ENCODE data around the gene ZNF687.

The ZNF687 gene

GRCh38 chr1:151311011-151311410 lies 28.9 kb downstream of the ZNF687 start:
- DNase-seq (ENCODE audit: extremely low spot score), result no peak
- ChIA-PET POLR2A (interaction anchor here (0.9 to 10.0 kb wide), 7 partner anchors 10 to 56 kb away, joined by 3 to 89 read pairs (median 5); partner anchors contain the start of genes PI4KB, PSMD4 and ZNF687), CTCF (interaction anchor here (2.7 to 3.2 kb wide), 2 partner anchors 10 to 29 kb away, joined by 17 to 27 read pairs; no protein-coding TSS in a partner anchor)
- no peak for TF ChIP-seq PKNOX1 (IDR thresholded peaks at IDR 0.05)
- no peak for TF ChIP-seq SP1 (IDR thresholded peaks at IDR 0.05)
- TF ChIP-seq SUZ12 (IDR thresholded peaks at IDR 0.05), result no peak

- POLR2A ChIA-PET, result interaction anchor here (0.8 to 10.0 kb wide), 8 partner anchors 10 to 122 kb away, joined by 3 to 89 read pairs (median 4); partner anchors contain the start of genes PI4KB, PSMD4, VPS72 and ZNF687
- DNase-seq (ENCODE audit: extremely low spot score), result peak; percentile 48
- CTCF ChIA-PET, result interaction anchor here (0.6 to 3.2 kb wide), 5 partner anchors 10 to 976 kb away, joined by 3 to 27 read pairs (median 3); partner anchors contain the start of gene PI4KB
- TF ChIP-seq CTBP1 (IDR thresholded peaks at IDR 0.05; ENCODE audit: borderline replicate concordance) (no peak), PKNOX1 (IDR thresholded peaks at IDR 0.05) (peak; percentile 33; the same call in 1 of the 2 replicates), L3MBTL2 (conservative IDR thresholded peaks at IDR 0.05) (no peak)
Observed at GRCh38 chr1:151311589-151312331, 29.7 kb downstream of the ZNF687 start.

DNA sequence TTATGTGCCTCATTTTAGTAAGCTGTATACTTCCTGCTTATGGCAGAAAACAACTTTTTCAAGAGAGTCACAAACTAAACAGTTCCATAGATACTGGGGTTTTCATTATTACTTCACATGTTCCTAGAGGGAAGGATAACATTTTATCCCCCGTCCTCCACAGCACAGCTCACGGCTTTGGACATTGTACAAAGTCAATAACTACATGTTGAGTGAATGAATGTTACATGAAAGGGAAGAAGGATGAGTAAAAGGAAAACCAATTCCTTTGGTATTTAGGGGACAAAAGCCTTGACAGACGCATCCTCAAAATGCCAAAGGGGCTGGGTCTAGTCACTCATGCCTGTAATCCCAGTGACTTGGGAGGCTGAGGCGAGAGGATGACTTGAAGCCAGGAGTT lies 30.3 kb downstream of the ZNF687 start:
- no peak for TF ChIP-seq SUZ12 (IDR thresholded peaks at IDR 0.05)
- no peak for TF ChIP-seq NFRKB (IDR thresholded peaks at IDR 0.05)
- no peak for TF ChIP-seq BHLHE40 (IDR thresholded peaks at IDR 0.05; ENCODE audit: borderline replicate concordance)
- TF ChIP-seq HDGF (IDR thresholded peaks at IDR 0.05; ENCODE audit: borderline replicate concordance), result no peak
- TF ChIP-seq PKNOX1 (IDR thresholded peaks at IDR 0.05), result no peak
- no peak for TF ChIP-seq FOXM1 (IDR thresholded peaks at IDR 0.05; ENCODE audit: borderline replicate concordance)
- no peak for TF ChIP-seq CTBP1 (IDR thresholded peaks at IDR 0.05; ENCODE audit: borderline replicate concordance)
- TF ChIP-seq TARDBP (IDR thresholded peaks at IDR 0.05), result no peak
- TF ChIP-seq L3MBTL2 (conservative IDR thresholded peaks at IDR 0.05), result no peak
- TF ChIP-seq FOXK2 (IDR thresholded peaks at IDR 0.05), result no peak
- TF ChIP-seq ZNF384 (IDR thresholded peaks at IDR 0.05), result no peak
- TF ChIP-seq LEF1 (IDR thresholded peaks at IDR 0.05; ENCODE audit: borderline replicate concordance), result no peak
- no peak for TF ChIP-seq SP1 (IDR thresholded peaks at IDR 0.05)
- TF ChIP-seq ELF4 (IDR thresholded peaks at IDR 0.05), result no peak
- TF ChIP-seq FOXA1 (IDR thresholded peaks at IDR 0.05), result no peak
- no peak for DNase-seq (ENCODE audit: extremely low spot score)
- ChIA-PET POLR2A (interaction anchor here (1.0 to 10.0 kb wide), 5 partner anchors 12 to 87 kb away, joined by 3 to 89 read pairs (median 5); partner anchors contain the start of genes PI4KB, PSMB4 and ZNF687), CTCF (interaction anchor here (0.9 to 3.2 kb wide), 3 partner anchors 11 to 281 kb away, joined by 3 to 27 read pairs (median 3); no protein-coding TSS in a partner anchor)

DNA sequence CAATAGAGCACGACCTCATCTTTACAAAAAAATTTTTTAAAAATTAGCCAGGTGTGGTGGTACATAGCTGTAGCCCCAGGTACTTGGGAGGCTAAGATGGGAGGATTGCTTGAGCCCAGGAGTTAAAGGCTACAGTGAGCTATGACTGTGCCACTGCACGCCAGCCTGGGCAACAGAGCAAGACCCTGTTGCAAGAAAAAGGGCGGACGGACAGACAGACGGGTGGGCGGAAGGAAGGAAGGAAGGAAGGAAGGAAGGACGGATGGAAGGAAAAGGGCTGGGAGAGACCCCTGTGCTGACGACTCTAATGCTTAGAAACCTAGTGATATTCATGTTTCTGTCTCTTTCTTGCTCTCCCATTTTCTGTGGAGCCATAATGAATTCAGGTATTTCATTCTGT lies 30.7 kb downstream of the ZNF687 start:
- no peak for DNase-seq (ENCODE audit: extremely low spot score)
- ChIA-PET POLR2A (interaction anchor here (1.0 to 10.0 kb wide), 5 partner anchors 12 to 87 kb away, joined by 3 to 89 read pairs (median 5); partner anchors contain the start of genes PI4KB, PSMB4 and ZNF687), CTCF (interaction anchor here (0.9 to 1.9 kb wide), 3 partner anchors 12 to 101 kb away, joined by 3 to 9 read pairs (median 5); no protein-coding TSS in a partner anchor)
- TF ChIP-seq PKNOX1 (IDR thresholded peaks at IDR 0.05) (no peak), FOXM1 (IDR thresholded peaks at IDR 0.05; ENCODE audit: borderline replicate concordance) (no peak), ZNF384 (IDR thresholded peaks at IDR 0.05) (no peak), ARNT (IDR thresholded peaks at IDR 0.05) (no peak), FOXA1 (IDR thresholded peaks at IDR 0.05) (no peak), CTBP1 (IDR thresholded peaks at IDR 0.05; ENCODE audit: borderline replicate concordance) (no peak), ELF4 (IDR thresholded peaks at IDR 0.05) (no peak), FOXK2 (IDR thresholded peaks at IDR 0.05) (no peak), HDGF (IDR thresholded peaks at IDR 0.05; ENCODE audit: borderline replicate concordance) (no peak), SP1 (IDR thresholded peaks at IDR 0.05) (no peak), LEF1 (IDR thresholded peaks at IDR 0.05; ENCODE audit: borderline replicate concordance) (no peak), TARDBP (IDR thresholded peaks at IDR 0.05) (no peak), BHLHE40 (IDR thresholded peaks at IDR 0.05; ENCODE audit: borderline replicate concordance) (no peak), L3MBTL2 (conservative IDR thresholded peaks at IDR 0.05) (no peak)

- POLR2A ChIA-PET, result interaction anchor here (0.7 to 10.0 kb wide), 5 partner anchors 11 to 86 kb away, joined by 3 to 89 read pairs (median 4); partner anchors contain the start of genes PI4KB and PSMB4
- no peak for TF ChIP-seq HDGF (IDR thresholded peaks at IDR 0.05; ENCODE audit: borderline replicate concordance)
- TF ChIP-seq FOXA1 (IDR thresholded peaks at IDR 0.05), result no peak
- TF ChIP-seq FOXM1 (IDR thresholded peaks at IDR 0.05; ENCODE audit: borderline replicate concordance), result no peak
- TF ChIP-seq ARNT (IDR thresholded peaks at IDR 0.05), result no peak
- no peak for TF ChIP-seq TARDBP (IDR thresholded peaks at IDR 0.05)
- TF ChIP-seq SUZ12 (IDR thresholded peaks at IDR 0.05), result no peak
- TF ChIP-seq NFRKB (IDR thresholded peaks at IDR 0.05), result no peak
- no peak for TF ChIP-seq FOXK2 (IDR thresholded peaks at IDR 0.05)
- no peak for TF ChIP-seq LEF1 (IDR thresholded peaks at IDR 0.05; ENCODE audit: borderline replicate concordance)
- no peak for TF ChIP-seq ZNF384 (IDR thresholded peaks at IDR 0.05)
- no peak for DNase-seq (ENCODE audit: extremely low spot score)
- CTCF ChIA-PET, result interaction anchor here (1.7 to 1.9 kb wide), 2 partner anchors 12 to 27 kb away, joined by 5 to 9 read pairs; no protein-coding TSS in a partner anchor
Observed at GRCh38 chr1:151313501-151313900, 31.4 kb downstream of the ZNF687 start.

All from HEK293T (cell line).